GM21723 (cell line): ENCODE results near the gene NMBR.
"Not testable (repeated sequence)": the region's sequence is repeated elsewhere in the genome, so short reads cannot be mapped to it uniquely, and the experiment has no call there.

Experiments used
- ATAC-seq: cut with Tn5 transposase; IDR thresholded peaks from one replicate; pipeline ENCODE4 v1.9.1; 2021; ENCODE audit warnings: mild to moderate bottlenecking, moderate library complexity; ENCODE audit not compliant: unreplicated experiment

The NMBR gene

GRCh38 chr6:142155895-142156757, 9.2 kb upstream of the NMBR start:
- no peak for ATAC-seq

GRCh38 chr6:142155091-142155490, 8.2 kb upstream of the NMBR start:
- ATAC-seq, result no peak

GRCh38 chr6:142154336-142154735, 7.4 kb upstream of the NMBR start:
- no peak for ATAC-seq

- ATAC-seq, result no peak
Measured at GRCh38 chr6:142153196-142153595, 6.3 kb upstream of the NMBR start.

GRCh38 chr6:142152746-142153145, 5.8 kb upstream of the NMBR start:
- ATAC-seq, result no peak

- ATAC-seq, result not testable (repeated sequence)
Measured at GRCh38 chr6:142141531-142141930, 5.4 kb downstream of the NMBR start.

- ATAC-seq, result no peak
Measured at GRCh38 chr6:142138876-142139275, 8.0 kb downstream of the NMBR start.

GRCh38 chr6:142132625-142133024, 14.3 kb downstream of the NMBR start, which contains the start of gene GJE1:
Gene GJE1 (plus strand): TSS chr6:142132925. CDS start chr6:142133159, 234 bp downstream.
- no peak for ATAC-seq

GRCh38 chr6:142130814-142131213, 16.1 kb downstream of the NMBR start:
- no peak for ATAC-seq

GRCh38 chr6:142121342-142121741, 25.6 kb downstream of the NMBR start:
- no peak for ATAC-seq

- ATAC-seq, result no peak
Measured at GRCh38 chr6:142118925-142119324, 28.0 kb downstream of the NMBR start.

GRCh38 chr6:142118328-142118727, 28.6 kb downstream of the NMBR start:
- no peak for ATAC-seq

- ATAC-seq, result no peak
Measured at GRCh38 chr6:142117366-142117765, 29.6 kb downstream of the NMBR start.

GRCh38 chr6:142112451-142113061, 34.4 kb downstream of the NMBR start:
- no peak for ATAC-seq

- not testable (repeated sequence) for ATAC-seq
Measured at GRCh38 chr6:142110820-142111219, 36.1 kb downstream of the NMBR start.

GRCh38 chr6:142104820-142105219, 42.1 kb downstream of the NMBR start:
- not testable (repeated sequence) for ATAC-seq

GRCh38 chr6:142088858-142089216, 58.1 kb downstream of the NMBR start:
- no peak for ATAC-seq

GRCh38 chr6:142087950-142088857, 58.7 kb downstream of the NMBR start:
- no peak for ATAC-seq

GRCh38 chr6:142079130-142079529, 67.8 kb downstream of the NMBR start:
- no peak for ATAC-seq

- ATAC-seq, result no peak
Measured at GRCh38 chr6:142075516-142076101, 71.3 kb downstream of the NMBR start.

GRCh38 chr6:142074516-142074915, 72.4 kb downstream of the NMBR start:
- ATAC-seq, result no peak
